Retinal pigment epithelial cell (primary cell): ENCODE results near the gene NLK.

Source experiments
- DNase-seq: peaks from one replicate; pipeline ENCODE4 v3.0.0-alpha.2; 2010; ENCODE audit warnings: low read depth
- H3K4me3 ChIP-seq: 2 replicates; pipeline ENCODE4 v1.5.1; 2011; ENCODE audit warnings: mild to moderate bottlenecking, low read length, control low read depth, moderate library complexity
- CTCF ChIP-seq: conservative IDR thresholded peaks from 2 replicates; pipeline ENCODE4 v1.5.1; 2011; ENCODE audit warnings: low read depth, low read length, control low read depth, inconsistent platforms

Gene NLK

DNA sequence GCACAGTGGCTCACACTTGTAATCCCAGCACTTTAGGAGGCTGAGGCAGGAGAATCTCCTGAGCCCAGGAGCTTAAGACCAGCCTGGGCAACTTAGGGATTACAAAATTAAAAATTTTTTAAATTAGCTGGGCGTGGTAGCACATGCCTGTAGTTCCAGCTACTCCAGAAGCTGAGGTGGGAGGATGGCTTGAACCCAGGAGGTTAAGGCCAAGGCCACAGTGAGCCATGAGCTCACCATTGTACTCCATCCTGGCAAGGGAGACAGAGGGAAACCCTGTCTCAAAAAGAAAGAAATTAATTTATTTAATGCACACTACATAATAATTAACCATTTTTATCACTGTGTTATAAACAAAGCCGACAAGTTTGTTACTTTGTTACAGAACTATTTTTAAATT lies 145.5 kb downstream of the NLK start:
- no peak for DNase-seq
- no peak for TF ChIP-seq CTCF
- no peak overlapping the region for H3K4me3 ChIP-seq

GRCh38 chr17:28188841-28189263 lies 146.4 kb downstream of the NLK start:
- no peak overlapping the region for H3K4me3 ChIP-seq
- TF ChIP-seq CTCF = no peak
- no peak for DNase-seq

DNA sequence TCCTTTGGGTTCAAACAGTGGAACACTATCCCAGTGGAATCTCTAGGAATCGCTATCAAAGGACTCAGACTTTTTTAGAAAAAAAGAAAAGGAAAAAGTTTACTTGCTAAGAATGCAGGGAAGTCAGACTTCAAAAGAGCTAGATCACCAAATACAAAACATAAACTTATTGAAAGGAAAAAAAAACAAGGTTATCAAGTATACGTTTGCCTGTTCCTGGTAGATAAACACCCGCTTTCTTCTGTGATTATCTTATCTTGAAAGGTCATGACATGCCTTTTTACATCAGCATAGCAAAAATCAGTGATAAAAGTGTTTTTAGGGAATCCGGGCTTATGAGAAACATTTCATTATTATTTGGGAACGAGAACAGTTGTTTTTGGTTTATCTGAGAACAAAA lies 147.2 kb downstream of the NLK start:
- DNase-seq = no peak
- no peak for TF ChIP-seq CTCF
- H3K4me3 ChIP-seq = no peak overlapping the region

DNA sequence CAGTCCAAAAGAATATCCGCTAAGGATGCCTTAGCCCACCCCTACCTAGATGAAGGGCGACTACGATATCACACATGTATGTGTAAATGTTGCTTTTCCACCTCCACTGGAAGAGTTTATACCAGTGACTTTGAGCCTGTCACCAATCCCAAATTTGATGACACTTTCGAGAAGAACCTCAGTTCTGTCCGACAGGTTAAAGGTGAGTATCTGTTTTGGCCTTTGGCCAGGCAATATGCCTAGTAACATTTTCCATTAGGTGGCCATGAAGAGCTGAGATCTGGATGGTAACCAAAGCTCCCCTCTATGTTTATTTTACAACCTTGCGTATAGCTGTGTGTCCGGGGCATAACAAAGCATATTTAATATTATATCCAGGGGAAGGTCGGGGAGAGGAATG lies 148.5 kb downstream of the NLK start:
- no peak for TF ChIP-seq CTCF
- no peak overlapping the region for H3K4me3 ChIP-seq
- DNase-seq = no peak

DNA sequence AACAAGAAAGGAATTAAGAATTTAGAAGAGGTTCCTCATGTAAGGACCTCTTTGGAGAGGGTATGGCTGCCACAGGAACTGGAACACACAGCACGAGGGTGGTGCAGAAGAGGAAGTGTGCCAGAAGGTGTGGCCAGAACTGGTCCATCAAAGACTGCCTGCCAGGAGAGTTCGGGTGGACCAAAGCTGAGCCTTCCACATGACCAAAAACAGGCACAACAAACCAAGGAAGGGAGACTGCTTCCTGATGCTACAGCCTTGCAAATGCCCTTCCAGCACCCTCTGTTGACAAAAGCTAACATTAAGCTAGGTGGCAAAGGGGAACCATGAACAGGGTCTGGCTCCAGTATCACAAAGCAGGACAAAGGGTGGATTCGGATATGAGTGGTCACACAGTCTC lies 150.8 kb downstream of the NLK start:
- no peak for TF ChIP-seq CTCF
- H3K4me3 ChIP-seq = no peak overlapping the region

GRCh38 chr17:28194382-28194781 lies 151.9 kb downstream of the NLK start:
- no peak for DNase-seq

More for the DNA sequence above, 150.8 kb downstream of the NLK start:
- no peak for DNase-seq

GRCh38 chr17:28196636-28197035 lies 154.2 kb downstream of the NLK start:
- DNase-seq = no peak
- TF ChIP-seq CTCF = no peak
- no peak overlapping the region for H3K4me3 ChIP-seq

More at GRCh38 chr17:28194382-28194781, 151.9 kb downstream of the NLK start:
- TF ChIP-seq CTCF = no peak
- no peak overlapping the region for H3K4me3 ChIP-seq
